ENCODE measurements around the gene JUND.

Gene JUND

GRCh38 chr19:18232540-18233223 is 48.7 kb downstream of the JUND start:
- DNase-seq = no peak

- no peak for DNase-seq
Measured at GRCh38 chr19:18231775-18232174, 49.6 kb downstream of the JUND start.

DNA sequence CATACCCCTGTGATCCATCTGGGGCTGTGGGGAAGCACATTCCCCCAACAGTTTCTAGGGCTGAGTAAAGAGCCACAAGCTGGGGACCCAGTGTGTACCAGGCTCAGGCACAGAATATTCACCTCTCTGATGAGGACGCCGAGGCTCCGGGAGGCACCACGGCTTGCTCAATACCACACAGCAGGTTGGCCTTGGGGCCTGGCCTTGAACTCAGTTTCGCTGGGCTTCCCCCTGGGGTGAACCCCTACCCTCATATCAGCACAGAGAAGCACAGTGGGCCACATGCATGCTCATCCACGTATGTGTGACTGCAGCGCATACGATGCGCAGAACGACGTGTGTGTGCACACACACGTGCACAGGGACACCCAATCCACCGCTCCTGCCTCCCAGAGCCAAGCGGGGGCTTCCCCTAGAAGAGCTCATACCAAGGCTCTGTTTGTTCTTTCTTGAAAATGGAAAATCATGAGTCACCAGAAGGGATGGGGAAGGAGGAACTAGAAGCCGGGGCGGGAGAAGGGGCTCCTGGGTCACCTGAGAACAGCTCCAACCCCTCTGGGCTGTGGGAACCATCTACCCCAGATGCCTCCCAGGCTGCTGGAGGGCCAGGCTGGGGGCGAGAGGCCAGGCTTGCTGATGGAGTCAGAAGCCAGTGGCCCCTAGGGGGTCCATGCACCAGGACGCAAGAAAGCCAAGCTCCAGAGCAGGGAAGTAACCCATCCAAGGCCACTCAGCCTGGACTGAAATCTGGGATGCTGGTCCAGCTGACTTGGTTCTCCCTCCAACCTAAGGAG is 50.3 kb downstream of the JUND start:
- no peak for DNase-seq

GRCh38 chr19:18229915-18230314 is 51.5 kb downstream of the JUND start:
- no peak for DNase-seq

All from RPMI8226 (cell line).